Mucosa of gallbladder (tissue), 1 donor: ENCODE data around the gene DEPDC1. TPM values are rescaled to one million over a fixed set of nuclear protein-coding genes. Genes with fewer than 3 reads are reported as not detected.

Experiments used
- DNase-seq: peaks from one replicate; pipeline ENCODE4 v3.0.0-alpha.2; 2020; ENCODE audit warnings: low spot score
- total RNA-seq: library from RNA; stranded (reverse); gene quantifications from one replicate; pipeline ENCODE4 v1.2.1, GENCODE V29; 2021
- donor health status: DM: no; HTN: no; CAD: no.

Gene DEPDC1
- total RNA-seq, 1 donor from 2014 or later, result 0.78 TPM

GRCh38 chr1:68473060-68473459, 23.8 kb downstream of the DEPDC1 start:
- DNase-seq, result no peak

GRCh38 chr1:68470388-68470970, 26.4 kb downstream of the DEPDC1 start:
- no peak for DNase-seq

GRCh38 chr1:68464891-68465290, 32.0 kb downstream of the DEPDC1 start:
- no peak for DNase-seq

- DNase-seq, result no peak
Observed at GRCh38 chr1:68460935-68461334, 35.9 kb downstream of the DEPDC1 start.

GRCh38 chr1:68459796-68460195, 37.1 kb downstream of the DEPDC1 start:
- DNase-seq, result no peak

- DNase-seq, result no peak
Observed at GRCh38 chr1:68459091-68459490, 37.8 kb downstream of the DEPDC1 start.

- no peak for DNase-seq
Observed at GRCh38 chr1:68456202-68456601, 40.7 kb downstream of the DEPDC1 start.

- DNase-seq, result no peak
Observed at GRCh38 chr1:68454534-68454933, 42.3 kb downstream of the DEPDC1 start.

GRCh38 chr1:68453060-68453670, 43.7 kb downstream of the DEPDC1 start:
- no peak for DNase-seq

- DNase-seq, result no peak
Observed at GRCh38 chr1:68449901-68450300, 47.0 kb downstream of the DEPDC1 start, which contains the start of gene RPE65. Gene RPE65, minus strand, starts transcription at chr1:68449954. Its CDS starts 49 bp downstream, at chr1:68449905.

- DNase-seq, result no peak
Observed at GRCh38 chr1:68448365-68448764, 48.5 kb downstream of the DEPDC1 start.

- DNase-seq, result no peak
Observed at GRCh38 chr1:68445709-68446108, 51.2 kb downstream of the DEPDC1 start.

GRCh38 chr1:68442822-68443556, 53.9 kb downstream of the DEPDC1 start:
- DNase-seq, result peak; percentile 35

- no peak for DNase-seq
Observed at GRCh38 chr1:68442006-68442405, 54.9 kb downstream of the DEPDC1 start.

GRCh38 chr1:68438310-68438709, 58.6 kb downstream of the DEPDC1 start:
- no peak for DNase-seq

GRCh38 chr1:68433395-68433794, 63.5 kb downstream of the DEPDC1 start:
- no peak for DNase-seq

- no peak for DNase-seq
Observed at GRCh38 chr1:68431076-68431475, 65.8 kb downstream of the DEPDC1 start.

GRCh38 chr1:68429233-68429808, 67.6 kb downstream of the DEPDC1 start:
- DNase-seq, result no peak

- DNase-seq, result no peak
Observed at GRCh38 chr1:68426594-68426993, 70.3 kb downstream of the DEPDC1 start.
